GM12891 (cell line): Measurements from ENCODE around the gene ZNF175.

ENCODE experiments used
- POLR2A ChIP-seq: IDR thresholded peaks from 2 replicates; pipeline ENCODE4 v1.6.1; 2011; ENCODE audit warnings: low read depth, low read length, control low read depth
- POLR2AphosphoS5 ChIP-seq: IDR thresholded peaks from 2 replicates; pipeline ENCODE4 v1.6.1; 2011; ENCODE audit warnings: low read depth, low read length, control low read depth
- TAF1 ChIP-seq: IDR thresholded peaks from 2 replicates; pipeline ENCODE4 v1.6.1; 2011; ENCODE audit warnings: low read depth, low read length, control low read depth

DNA sequence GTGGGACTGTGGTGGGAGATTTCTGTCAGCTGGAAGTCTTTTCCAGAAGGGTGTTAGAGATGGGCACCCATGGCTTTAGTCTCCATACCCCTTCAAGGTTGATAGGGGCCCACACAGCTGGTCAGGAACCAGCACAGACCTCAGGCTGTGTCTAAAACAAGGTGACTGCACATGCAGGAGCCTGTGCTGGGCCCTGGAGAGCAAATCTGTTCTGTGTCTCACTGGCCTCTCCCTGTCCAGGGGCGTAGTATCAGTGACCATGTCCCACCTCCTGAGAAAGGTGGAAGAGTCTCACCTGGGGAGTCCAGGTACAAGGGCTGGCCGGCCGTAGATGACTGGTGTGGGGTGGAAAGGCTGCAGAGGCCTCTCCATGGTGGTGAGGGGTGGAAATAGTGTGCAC lies 19.4 kb downstream of the ZNF175 start:
- TF ChIP-seq POLR2A (no peak), POLR2AphosphoS5 (no peak), TAF1 (no peak)
